WTC11 (cell line): ENCODE measurements around the gene BICC1.

Experiments used
- CBFB ChIP-seq: sonication (generic); formaldehyde crosslinking; IDR thresholded peaks from 2 replicates; pipeline ENCODE4 v1.8.1; 2022; ENCODE audit warnings: mild to moderate bottlenecking, low read depth, missing genetic modification reagents
- ESRRA ChIP-seq: sonication (generic); formaldehyde crosslinking; IDR thresholded peaks from 2 replicates; pipeline ENCODE4 v1.8.1; 2022; ENCODE audit warnings: mild to moderate bottlenecking, missing genetic modification reagents, borderline replicate concordance
- NR2C2 ChIP-seq: sonication (generic); formaldehyde crosslinking; IDR thresholded peaks from 2 replicates; pipeline ENCODE4 v1.8.0; 2022; ENCODE audit warnings: mild to moderate bottlenecking, missing genetic modification reagents
- SMAD4 ChIP-seq: sonication (generic); formaldehyde crosslinking; IDR thresholded peaks from 2 replicates; pipeline ENCODE4 v1.8.0; 2022; ENCODE audit warnings: mild to moderate bottlenecking, missing genetic modification reagents
- SP1 ChIP-seq: sonication (generic); formaldehyde crosslinking; conservative IDR thresholded peaks from 2 replicates; pipeline ENCODE4 v1.8.1; 2022; ENCODE audit warnings: missing genetic modification reagents
- TEAD1 ChIP-seq: sonication (generic); formaldehyde crosslinking; IDR thresholded peaks from 2 replicates; pipeline ENCODE4 v1.8.0; 2022; ENCODE audit warnings: mild to moderate bottlenecking, missing genetic modification reagents
- TEAD4 ChIP-seq: sonication (generic); formaldehyde crosslinking; IDR thresholded peaks from 2 replicates; pipeline ENCODE4 v1.8.0; 2022; ENCODE audit warnings: mild to moderate bottlenecking, missing genetic modification reagents
- ZNF232 ChIP-seq: sonication (generic); formaldehyde crosslinking; IDR thresholded peaks from 2 replicates; pipeline ENCODE4 v1.8.0; 2022; ENCODE audit warnings: mild to moderate bottlenecking, missing genetic modification reagents
- TF ChIP-seq, protein P1 (sequence below): sonication (generic); formaldehyde crosslinking; IDR thresholded peaks from 2 replicates; pipeline ENCODE4 v1.8.0; 2022; ENCODE audit warnings: mild to moderate bottlenecking, missing genetic modification reagents
- TF ChIP-seq, protein P2 (sequence below): fragments of 200-600 bp; IDR thresholded peaks from 2 replicates; pipeline ENCODE4 v1.8.0; 2022; ENCODE audit warnings: antibody characterized with exemption

- TF ChIP-seq, protein P1, sequence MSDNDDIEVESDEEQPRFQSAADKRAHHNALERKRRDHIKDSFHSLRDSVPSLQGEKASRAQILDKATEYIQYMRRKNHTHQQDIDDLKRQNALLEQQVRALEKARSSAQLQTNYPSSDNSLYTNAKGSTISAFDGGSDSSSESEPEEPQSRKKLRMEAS (CRISPR knock-in tag): no peak
- no peak for TF ChIP-seq ZNF232 (CRISPR knock-in tag)
- TF ChIP-seq TEAD4 (CRISPR knock-in tag): no peak
- no peak for TF ChIP-seq SMAD4
- TF ChIP-seq, protein P2, sequence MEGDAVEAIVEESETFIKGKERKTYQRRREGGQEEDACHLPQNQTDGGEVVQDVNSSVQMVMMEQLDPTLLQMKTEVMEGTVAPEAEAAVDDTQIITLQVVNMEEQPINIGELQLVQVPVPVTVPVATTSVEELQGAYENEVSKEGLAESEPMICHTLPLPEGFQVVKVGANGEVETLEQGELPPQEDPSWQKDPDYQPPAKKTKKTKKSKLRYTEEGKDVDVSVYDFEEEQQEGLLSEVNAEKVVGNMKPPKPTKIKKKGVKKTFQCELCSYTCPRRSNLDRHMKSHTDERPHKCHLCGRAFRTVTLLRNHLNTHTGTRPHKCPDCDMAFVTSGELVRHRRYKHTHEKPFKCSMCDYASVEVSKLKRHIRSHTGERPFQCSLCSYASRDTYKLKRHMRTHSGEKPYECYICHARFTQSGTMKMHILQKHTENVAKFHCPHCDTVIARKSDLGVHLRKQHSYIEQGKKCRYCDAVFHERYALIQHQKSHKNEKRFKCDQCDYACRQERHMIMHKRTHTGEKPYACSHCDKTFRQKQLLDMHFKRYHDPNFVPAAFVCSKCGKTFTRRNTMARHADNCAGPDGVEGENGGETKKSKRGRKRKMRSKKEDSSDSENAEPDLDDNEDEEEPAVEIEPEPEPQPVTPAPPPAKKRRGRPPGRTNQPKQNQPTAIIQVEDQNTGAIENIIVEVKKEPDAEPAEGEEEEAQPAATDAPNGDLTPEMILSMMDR: no peak
- no peak for TF ChIP-seq SP1 (CRISPR knock-in tag)
- TF ChIP-seq ESRRA (CRISPR knock-in tag): no peak
- TF ChIP-seq CBFB (CRISPR knock-in tag): no peak
- no peak for TF ChIP-seq TEAD1 (CRISPR knock-in tag)
- no peak for TF ChIP-seq NR2C2 (CRISPR knock-in tag)
These were observed 119.0 kb downstream of the BICC1 start for GRCh38 chr10:58631715-58632114.
